ENCODE results near the gene TAMALIN.

DNA sequence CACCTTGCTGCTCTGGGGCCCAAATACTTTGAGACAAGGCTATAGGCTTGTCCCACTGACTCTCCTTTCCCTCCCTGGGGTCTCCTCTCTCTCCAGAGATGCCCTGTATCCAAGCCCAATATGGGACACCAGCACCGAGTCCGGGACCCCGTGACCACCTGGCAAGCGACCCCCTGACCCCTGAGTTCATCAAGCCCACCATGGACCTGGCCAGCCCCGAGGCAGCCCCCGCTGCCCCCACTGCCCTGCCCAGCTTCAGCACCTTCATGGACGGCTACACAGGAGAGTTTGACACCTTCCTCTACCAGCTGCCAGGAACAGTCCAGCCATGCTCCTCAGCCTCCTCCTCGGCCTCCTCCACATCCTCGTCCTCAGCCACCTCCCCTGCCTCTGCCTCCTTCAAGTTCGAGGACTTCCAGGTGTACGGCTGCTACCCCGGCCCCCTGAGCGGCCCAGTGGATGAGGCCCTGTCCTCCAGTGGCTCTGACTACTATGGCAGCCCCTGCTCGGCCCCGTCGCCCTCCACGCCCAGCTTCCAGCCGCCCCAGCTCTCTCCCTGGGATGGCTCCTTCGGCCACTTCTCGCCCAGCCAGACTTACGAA lies 47.6 kb downstream of the TAMALIN start:
- TF ChIP-seq CTCF (IDR thresholded peaks at IDR 0.05 in 8 of 11, conservative IDR thresholded peaks at IDR 0.05 in 3 of 11): no peak
- TF ChIP-seq POLR2A (IDR thresholded peaks at IDR 0.05): no peak

Data from spleen (tissue), 7 donors.